GM12865 (cell line): ENCODE results near the gene MGAT5B.
A peak's percentile ranks its signal among the peaks of the same experiment; 100 is the strongest.

ENCODE experiments used
- DNase-seq: peaks from one replicate; pipeline ENCODE4 v3.0.0; 2010; ENCODE audit warnings: low read depth
- H3K4me3 ChIP-seq: 2 replicates; pipeline ENCODE4 v1.5.1; 2011; ENCODE audit warnings: mild to moderate bottlenecking, low read depth, low read length, control low read depth
- TF ChIP-seq, protein P1 (sequence below): IDR thresholded peaks from 2 replicates; pipeline ENCODE4 v1.5.1; 2011; ENCODE audit warnings: low read length, control low read depth, low read depth, inconsistent platforms; ENCODE audit not compliant: insufficient read depth; ENCODE audit errors: missing control alignments

The MGAT5B gene

DNA sequence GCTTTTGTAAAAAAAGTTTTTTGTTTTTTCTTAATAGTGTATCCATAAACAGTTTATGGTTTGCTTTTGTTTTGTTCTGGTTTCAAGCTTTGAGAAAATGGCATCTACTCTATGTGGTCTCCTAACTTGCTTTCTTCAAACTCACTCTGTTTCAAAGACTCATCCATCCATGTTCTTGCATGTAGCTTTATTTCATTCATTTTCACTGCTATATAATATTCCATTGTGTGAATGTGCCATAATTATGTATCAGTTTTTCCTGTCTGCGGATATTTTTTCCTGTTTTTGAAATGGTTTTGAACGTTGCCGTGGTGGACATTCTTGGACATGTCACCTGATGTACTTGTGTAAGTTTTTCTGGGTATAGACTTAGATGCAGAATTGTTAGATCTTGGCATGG lies 39.1 kb downstream of the MGAT5B start:
- no peak overlapping the region for H3K4me3 ChIP-seq
- no peak for DNase-seq
- TF ChIP-seq, protein P1, sequence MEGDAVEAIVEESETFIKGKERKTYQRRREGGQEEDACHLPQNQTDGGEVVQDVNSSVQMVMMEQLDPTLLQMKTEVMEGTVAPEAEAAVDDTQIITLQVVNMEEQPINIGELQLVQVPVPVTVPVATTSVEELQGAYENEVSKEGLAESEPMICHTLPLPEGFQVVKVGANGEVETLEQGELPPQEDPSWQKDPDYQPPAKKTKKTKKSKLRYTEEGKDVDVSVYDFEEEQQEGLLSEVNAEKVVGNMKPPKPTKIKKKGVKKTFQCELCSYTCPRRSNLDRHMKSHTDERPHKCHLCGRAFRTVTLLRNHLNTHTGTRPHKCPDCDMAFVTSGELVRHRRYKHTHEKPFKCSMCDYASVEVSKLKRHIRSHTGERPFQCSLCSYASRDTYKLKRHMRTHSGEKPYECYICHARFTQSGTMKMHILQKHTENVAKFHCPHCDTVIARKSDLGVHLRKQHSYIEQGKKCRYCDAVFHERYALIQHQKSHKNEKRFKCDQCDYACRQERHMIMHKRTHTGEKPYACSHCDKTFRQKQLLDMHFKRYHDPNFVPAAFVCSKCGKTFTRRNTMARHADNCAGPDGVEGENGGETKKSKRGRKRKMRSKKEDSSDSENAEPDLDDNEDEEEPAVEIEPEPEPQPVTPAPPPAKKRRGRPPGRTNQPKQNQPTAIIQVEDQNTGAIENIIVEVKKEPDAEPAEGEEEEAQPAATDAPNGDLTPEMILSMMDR, result no peak

DNA sequence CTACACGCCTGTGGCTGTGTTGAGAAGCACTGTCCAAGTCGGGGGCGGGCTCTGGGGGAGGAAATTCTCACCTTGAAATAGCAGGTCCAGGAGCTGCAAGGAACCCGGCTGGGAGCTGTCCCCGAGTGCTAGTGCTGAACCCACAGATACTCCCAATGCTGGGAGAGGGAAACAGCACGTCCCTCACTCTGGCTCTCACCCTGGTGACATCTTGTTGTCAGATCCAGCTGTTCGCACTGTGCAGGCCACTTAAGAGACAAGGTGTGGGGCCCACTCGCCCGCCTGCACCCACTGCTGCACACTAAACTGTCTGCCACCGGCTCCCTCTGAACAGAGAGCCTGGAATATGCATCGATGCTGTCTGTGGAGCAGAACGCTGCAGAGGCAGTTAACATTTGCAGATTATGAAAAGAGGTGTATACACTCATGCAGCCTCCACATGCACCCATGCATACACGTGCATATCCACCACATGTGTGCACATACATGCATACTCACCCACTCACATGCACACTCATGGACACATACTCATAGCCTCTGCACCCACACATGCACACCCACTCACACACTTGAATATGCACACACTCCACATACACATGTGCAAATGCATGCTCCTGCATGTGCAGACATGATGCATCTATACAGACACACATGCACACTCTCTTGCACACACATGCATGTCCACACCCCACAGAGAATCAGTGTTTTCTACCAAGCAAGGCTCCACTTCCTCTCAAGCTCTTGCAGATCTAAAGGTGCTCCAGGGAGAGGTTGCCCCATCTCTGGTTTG lies 42.0 kb downstream of the MGAT5B start:
- TF ChIP-seq, protein P1, result no peak
- no peak overlapping the region for H3K4me3 ChIP-seq
- DNase-seq, result peak; percentile 20

DNA sequence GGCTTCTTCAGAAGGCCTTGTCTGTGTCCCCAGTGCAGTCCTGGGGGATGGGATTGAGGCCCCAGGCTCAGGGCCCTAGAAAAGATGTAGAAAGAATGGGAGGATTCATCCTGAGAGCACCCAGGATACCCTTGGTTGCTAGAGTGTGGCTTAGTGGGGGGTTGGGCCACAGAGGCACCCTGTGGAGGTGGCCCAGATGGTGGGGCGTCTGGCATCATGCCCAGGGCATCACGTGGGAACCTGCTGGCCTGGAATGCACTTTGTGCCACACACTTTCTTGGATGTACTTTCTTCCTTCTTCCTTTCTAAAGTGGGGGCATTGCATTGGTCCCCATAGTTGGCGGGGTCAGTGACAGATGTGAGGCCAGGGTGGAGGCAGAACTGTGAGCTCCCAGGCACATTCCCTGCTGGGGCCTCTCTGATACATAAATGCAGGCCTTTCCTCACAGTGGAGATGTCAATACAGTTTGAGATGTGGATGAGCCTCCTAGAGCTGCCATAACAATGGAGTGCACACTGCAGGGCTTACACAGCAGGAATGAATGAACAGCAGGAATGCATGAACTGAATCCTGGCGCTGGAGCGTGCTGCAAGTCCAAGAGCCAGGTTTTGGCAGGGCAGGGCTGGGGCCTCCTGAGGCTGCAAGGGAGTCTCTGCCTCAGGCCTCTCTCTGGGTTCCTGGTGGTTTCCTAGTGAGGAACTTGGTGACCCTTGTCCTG lies 43.3 kb downstream of the MGAT5B start:
- DNase-seq, result no peak
- TF ChIP-seq, protein P1, result no peak
- no peak overlapping the region for H3K4me3 ChIP-seq

DNA sequence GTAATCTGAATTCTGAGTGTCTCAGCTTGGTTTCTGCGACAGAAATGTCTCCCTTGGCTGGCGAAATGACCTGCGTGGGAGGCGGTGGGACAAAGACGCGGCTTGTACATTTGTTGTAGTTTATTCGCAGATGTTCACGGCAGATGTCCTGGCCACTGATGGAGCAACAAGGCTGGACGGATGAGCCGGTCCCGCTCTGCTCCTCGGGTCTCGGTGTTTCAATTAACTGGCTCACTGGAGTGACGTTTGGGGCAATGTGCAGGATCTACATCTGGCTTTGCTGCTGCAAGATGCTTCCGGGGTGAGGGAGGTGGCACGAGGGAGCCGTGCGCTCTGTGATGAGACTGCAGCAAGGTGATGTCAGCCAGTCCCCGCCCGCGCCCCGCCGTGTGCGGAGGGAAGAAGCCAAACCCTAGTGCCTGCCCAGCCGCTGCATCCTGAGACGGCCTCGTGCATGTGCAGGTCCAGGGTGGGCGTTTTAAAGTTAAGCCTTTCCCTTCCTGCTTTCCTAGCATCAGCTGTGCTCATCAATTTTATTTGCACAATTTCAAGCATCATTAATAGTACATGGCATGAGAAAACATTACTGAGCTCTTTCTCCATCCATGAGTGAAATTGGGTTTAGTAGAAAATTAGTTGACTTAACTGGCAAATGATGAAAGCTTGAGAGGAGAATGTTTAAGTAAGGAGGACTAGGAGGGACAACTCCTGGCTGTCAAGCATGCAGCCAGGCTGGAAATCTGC lies 44.4 kb downstream of the MGAT5B start:
- no peak overlapping the region for H3K4me3 ChIP-seq
- no peak for DNase-seq
- TF ChIP-seq, protein P1, result no peak

DNA sequence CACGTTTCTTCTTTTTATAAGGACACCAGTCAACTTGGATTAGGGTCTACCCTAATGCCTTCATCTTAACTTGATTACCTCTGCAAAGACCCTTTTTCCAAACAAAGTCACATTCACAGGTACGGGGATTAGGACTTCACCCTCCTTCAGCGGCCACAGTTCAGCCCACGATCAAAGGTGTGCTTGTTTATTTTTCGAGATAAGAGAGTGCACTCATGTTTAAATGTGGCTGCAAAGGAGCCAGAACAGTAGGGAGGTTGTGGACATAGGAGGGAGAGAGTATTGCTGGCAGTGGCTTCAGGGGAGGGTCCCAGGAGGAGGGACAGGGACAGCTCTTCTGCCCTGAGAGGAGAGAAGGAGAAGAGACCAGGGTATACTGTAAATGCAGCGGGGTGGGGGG lies 46.7 kb downstream of the MGAT5B start:
- TF ChIP-seq, protein P1, result no peak
- no peak for DNase-seq
- no peak overlapping the region for H3K4me3 ChIP-seq

DNA sequence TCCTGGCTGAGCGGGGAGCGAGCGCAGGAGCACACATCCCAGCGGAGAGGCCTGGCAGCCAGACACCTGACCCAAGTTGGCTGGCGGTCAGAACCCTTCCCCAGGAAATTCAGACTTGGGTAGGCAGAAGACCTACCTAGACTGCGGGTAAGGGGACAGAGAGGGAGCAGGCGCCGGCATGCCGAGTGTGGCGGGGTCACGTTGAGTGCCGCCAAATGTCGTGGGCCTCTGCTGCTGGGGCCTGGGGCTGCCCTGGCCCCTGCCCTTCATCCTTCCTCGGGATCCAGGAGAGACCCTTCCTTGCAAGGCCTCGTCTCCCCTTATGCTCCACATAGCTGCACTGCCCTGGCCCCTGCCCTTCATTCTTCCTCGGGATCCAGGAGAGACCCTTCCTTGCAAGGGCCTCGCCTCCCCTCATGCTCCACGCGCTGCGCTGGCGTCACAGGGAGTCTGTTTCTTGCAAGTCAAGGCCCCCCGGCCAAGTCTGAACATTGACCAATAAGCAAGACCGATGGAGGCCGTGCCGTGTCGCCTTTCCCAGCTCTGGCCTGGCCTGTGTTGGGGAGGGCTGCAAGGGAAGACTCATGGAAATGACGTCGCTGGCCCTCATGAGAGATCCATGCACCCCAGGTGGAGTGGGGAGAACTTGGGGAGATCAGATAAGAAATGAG lies 47.8 kb downstream of the MGAT5B start:
- no peak for DNase-seq
- no peak overlapping the region for H3K4me3 ChIP-seq
- TF ChIP-seq, protein P1, result no peak
